ENCODE data around the gene CD300LF. TPM values are rescaled to one million over a fixed set of nuclear protein-coding genes. Genes with fewer than 3 reads are reported as not detected.

The CD300LF gene
- total and polyA plus RNA-seq, 2 experiments from 2014 or later = not detected

GRCh38 chr17:74658620-74659019 lies 54.1 kb downstream of the CD300LF start (continued):
- TF ChIP-seq ZNF462 (CRISPR knock-in tag; IDR thresholded peaks at IDR 0.05) (no peak), JUNB (IDR thresholded peaks at IDR 0.05; ENCODE audit: unreplicated experiment) (no peak), CTCF (conservative IDR thresholded peaks at IDR 0.05; ENCODE audit: low read depth in 2 of 2) (no peak), CREB1 (CRISPR knock-in tag; IDR thresholded peaks at IDR 0.05; ENCODE audit: low read depth) (no peak), POLR2AphosphoS5 (IDR thresholded peaks at IDR 0.05; ENCODE audit: low read depth) (no peak), EZH2 (IDR thresholded peaks at IDR 0.05; ENCODE audit: low read depth, unreplicated experiment) (no peak), NANOG (IDR thresholded peaks at IDR 0.05; ENCODE audit: borderline replicate concordance) (no peak)

- ATAC-seq = no peak
- H3K4me1 ChIP-seq (ENCODE audit: insufficient read depth) = peaks cover 3% of the 10 kb centered on the region
- Mint-ChIP-seq H3K36me3 (ENCODE audit: low read depth) (no peaks in the 10 kb centered on the region), H3K4me3 (no peak overlapping the region), H3K27ac (no peak overlapping the region), H3K9me3 (no peaks in the 10 kb centered on the region), H3K4me1 (peaks cover 3% of the 10 kb centered on the region; the same call in 2 of the 3 replicates), H3K27me3 (ENCODE audit: insufficient read depth, low read depth, poor library complexity) (peaks cover 2% of the 10 kb centered on the region)
- no peaks in the 10 kb centered on the region for H3K36me3 ChIP-seq (ENCODE audit: insufficient read depth)
- no peak overlapping the region for H3K27ac ChIP-seq (ENCODE audit: low read depth)
- no peaks in the 10 kb centered on the region for H3F3A ChIP-seq (replicated peaks; ENCODE audit: low read depth)
- no peaks in the 10 kb centered on the region for H3K79me2 ChIP-seq (replicated peaks; ENCODE audit: insufficient read depth)
- H3K4me2 ChIP-seq = no peak overlapping the region
- no peaks in the 10 kb centered on the region for H3K9me2 ChIP-seq (ENCODE audit: insufficient read depth)
- no peak for DNase-seq (ENCODE audit: low spot score)
- H3K27me3 ChIP-seq (ENCODE audit: insufficient read depth) = 0 out of 2 replicates have a peak, but pooled peaks cover 5% of the 10 kb centered on the region
- H4K20me1 ChIP-seq (replicated peaks; ENCODE audit: insufficient read depth) = no peaks in the 10 kb centered on the region
- no peak overlapping the region for H3K4me3 ChIP-seq
- H2AFZ ChIP-seq = no peak overlapping the region
- TF ChIP-seq JUNB (IDR thresholded peaks at IDR 0.05; ENCODE audit: unreplicated experiment) (no peak), EZH2 (IDR thresholded peaks at IDR 0.05; ENCODE audit: low read depth, unreplicated experiment) (no peak), ZNF331 (CRISPR knock-in tag; IDR thresholded peaks at IDR 0.05; ENCODE audit: low read depth) (no peak), POLR2AphosphoS5 (IDR thresholded peaks at IDR 0.05; ENCODE audit: low read depth) (no peak), ETS1 (IDR thresholded peaks at IDR 0.05) (no peak), EZH2phosphoT487 (IDR thresholded peaks at IDR 0.05; ENCODE audit: unreplicated experiment) (no peak), NANOG (IDR thresholded peaks at IDR 0.05; ENCODE audit: borderline replicate concordance) (no peak)
Measured at GRCh38 chr17:74654742-74655141, 58.0 kb downstream of the CD300LF start.

Data from GM23338 (cell line).